Coronary artery (tissue), 2 donors: Measurements from ENCODE around the gene RTP3.

Experiments
- DNase-seq: peaks from one replicate; pipeline ENCODE4 v3.0.0-alpha.2; 2017; ENCODE audit warnings: low spot score
- H3K27ac ChIP-seq, 2 donors: fragments of 200-600 bp; sonication (generic); one replicate each; pipeline ENCODE4 v1.5.1; 2016 to 2019
- H3K4me3 ChIP-seq: fragments of 200-600 bp; sonication (generic); 2 replicates; pipeline ENCODE4 v1.5.1; 2016; ENCODE audit warnings: mild to moderate bottlenecking, moderate library complexity
- CTCF ChIP-seq: fragments of 200-600 bp; sonication (generic); IDR thresholded peaks from one replicate; pipeline ENCODE4 v1.5.1; 2019; ENCODE audit warnings: antibody characterized with exemption

Gene RTP3

GRCh38 chr3:46477756-46478155, 20.0 kb upstream of the RTP3 start:
- Histone ChIP-seq H3K4me3 (no peak overlapping the region), H3K27ac (no peak overlapping the region)
- TF ChIP-seq CTCF, result no peak
- peak; percentile 5 for DNase-seq

GRCh38 chr3:46478341-46478740, 19.4 kb upstream of the RTP3 start:
- TF ChIP-seq CTCF, result no peak
- Histone ChIP-seq H3K4me3 (no peak overlapping the region), H3K27ac (no peak overlapping the region)
- DNase-seq, result peak; percentile 36

GRCh38 chr3:46479021-46479420, 18.8 kb upstream of the RTP3 start:
- H3K27ac ChIP-seq, result no peak overlapping the region
- no peak overlapping the region for H3K4me3 ChIP-seq
- TF ChIP-seq CTCF, result no peak
- DNase-seq, result peak; percentile 62

GRCh38 chr3:46479696-46480095, 18.1 kb upstream of the RTP3 start:
- no peak overlapping the region for H3K4me3 ChIP-seq
- DNase-seq, result no peak
- H3K27ac ChIP-seq, result no peak overlapping the region
- TF ChIP-seq CTCF, result no peak

- no peak overlapping the region for H3K27ac ChIP-seq
- H3K4me3 ChIP-seq, result no peak overlapping the region
- TF ChIP-seq CTCF, result no peak
- DNase-seq, result peak; percentile 54
Measured at GRCh38 chr3:46480491-46481195, 17.1 kb upstream of the RTP3 start.

GRCh38 chr3:46481636-46482035, 16.1 kb upstream of the RTP3 start:
- Histone ChIP-seq H3K27ac (no peak overlapping the region), H3K4me3 (no peak overlapping the region)
- no peak for TF ChIP-seq CTCF
- peak; percentile 7 for DNase-seq

GRCh38 chr3:46482632-46483350, 15.0 kb upstream of the RTP3 start:
- DNase-seq, result no peak
- no peak for TF ChIP-seq CTCF
- no peak overlapping the region for H3K27ac ChIP-seq
- no peak overlapping the region for H3K4me3 ChIP-seq
